Neural crest cell (in vitro differentiated cells): ENCODE measurements around the gene SPAG5. TPM values are rescaled to one million over a fixed set of nuclear protein-coding genes. Genes with fewer than 3 reads are reported as not detected.

Experiments
- DNase-seq: peaks from one replicate; pipeline ENCODE4 v3.0.0; 2021; ENCODE audit warnings: low read depth, mixed read lengths, low spot score
- H3K27ac Mint-ChIP-seq: one replicate; pipeline ENCODE4 v1.8.0; 2021; ENCODE audit warnings: mild to moderate bottlenecking, mixed read lengths; ENCODE audit not compliant: unreplicated experiment
- H3K27me3 Mint-ChIP-seq: 2 replicates; pipeline ENCODE4 v1.8.0; 2021; ENCODE audit warnings: low read depth, mild to moderate bottlenecking, mixed read lengths
- H3K36me3 Mint-ChIP-seq: 2 replicates; pipeline ENCODE4 v1.8.0; 2021; ENCODE audit warnings: low read depth, mild to moderate bottlenecking, mixed read lengths
- H3K4me1 Mint-ChIP-seq: 2 replicates; pipeline ENCODE4 v1.8.0; 2021; ENCODE audit warnings: mixed read lengths
- H3K4me3 Mint-ChIP-seq: one replicate; pipeline ENCODE4 v1.8.0; 2021; ENCODE audit warnings: mild to moderate bottlenecking, mixed read lengths
- H3K9me3 Mint-ChIP-seq: 2 replicates; pipeline ENCODE4 v1.8.0; 2021; ENCODE audit warnings: mixed read lengths
- total RNA-seq: library from RNA; stranded (reverse); gene quantifications from 2 replicates; pipeline ENCODE4 v1.2.1, GENCODE V29; 2021
- TF ChIP-seq, protein P1 (sequence below): fragments of 200-600 bp; sonication (generic); conservative IDR thresholded peaks from 2 replicates; pipeline ENCODE4 v1.5.0; 2021; ENCODE audit warnings: antibody characterized with exemption, mild to moderate bottlenecking

Gene SPAG5
- total RNA-seq, 1 donor from 2014 or later: 151 TPM

GRCh38 chr17:28544402-28545140, 54.3 kb downstream of the SPAG5 start:
- DNase-seq: no peak
- no peaks in the 10 kb centered on the region for H3K27me3 Mint-ChIP-seq
- H3K27ac Mint-ChIP-seq: no peak overlapping the region
- H3K36me3 Mint-ChIP-seq: no peaks in the 10 kb centered on the region
- TF ChIP-seq, protein P1, sequence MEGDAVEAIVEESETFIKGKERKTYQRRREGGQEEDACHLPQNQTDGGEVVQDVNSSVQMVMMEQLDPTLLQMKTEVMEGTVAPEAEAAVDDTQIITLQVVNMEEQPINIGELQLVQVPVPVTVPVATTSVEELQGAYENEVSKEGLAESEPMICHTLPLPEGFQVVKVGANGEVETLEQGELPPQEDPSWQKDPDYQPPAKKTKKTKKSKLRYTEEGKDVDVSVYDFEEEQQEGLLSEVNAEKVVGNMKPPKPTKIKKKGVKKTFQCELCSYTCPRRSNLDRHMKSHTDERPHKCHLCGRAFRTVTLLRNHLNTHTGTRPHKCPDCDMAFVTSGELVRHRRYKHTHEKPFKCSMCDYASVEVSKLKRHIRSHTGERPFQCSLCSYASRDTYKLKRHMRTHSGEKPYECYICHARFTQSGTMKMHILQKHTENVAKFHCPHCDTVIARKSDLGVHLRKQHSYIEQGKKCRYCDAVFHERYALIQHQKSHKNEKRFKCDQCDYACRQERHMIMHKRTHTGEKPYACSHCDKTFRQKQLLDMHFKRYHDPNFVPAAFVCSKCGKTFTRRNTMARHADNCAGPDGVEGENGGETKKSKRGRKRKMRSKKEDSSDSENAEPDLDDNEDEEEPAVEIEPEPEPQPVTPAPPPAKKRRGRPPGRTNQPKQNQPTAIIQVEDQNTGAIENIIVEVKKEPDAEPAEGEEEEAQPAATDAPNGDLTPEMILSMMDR: no peak
- H3K9me3 Mint-ChIP-seq: no peaks in the 10 kb centered on the region
- H3K4me1 Mint-ChIP-seq: peaks cover 4% of the 10 kb centered on the region
- no peak overlapping the region for H3K4me3 Mint-ChIP-seq

GRCh38 chr17:28541439-28541838, 57.4 kb downstream of the SPAG5 start:
- Mint-ChIP-seq H3K36me3 (no peaks in the 10 kb centered on the region), H3K9me3 (no peaks in the 10 kb centered on the region), H3K4me1 (no peaks in the 10 kb centered on the region), H3K4me3 (no peak overlapping the region), H3K27ac (no peak overlapping the region), H3K27me3 (peaks cover 4% of the 10 kb centered on the region)
- DNase-seq: no peak
- TF ChIP-seq, protein P1: no peak

GRCh38 chr17:28540231-28540630, 58.6 kb downstream of the SPAG5 start:
- H3K9me3 Mint-ChIP-seq: no peaks in the 10 kb centered on the region

DNA sequence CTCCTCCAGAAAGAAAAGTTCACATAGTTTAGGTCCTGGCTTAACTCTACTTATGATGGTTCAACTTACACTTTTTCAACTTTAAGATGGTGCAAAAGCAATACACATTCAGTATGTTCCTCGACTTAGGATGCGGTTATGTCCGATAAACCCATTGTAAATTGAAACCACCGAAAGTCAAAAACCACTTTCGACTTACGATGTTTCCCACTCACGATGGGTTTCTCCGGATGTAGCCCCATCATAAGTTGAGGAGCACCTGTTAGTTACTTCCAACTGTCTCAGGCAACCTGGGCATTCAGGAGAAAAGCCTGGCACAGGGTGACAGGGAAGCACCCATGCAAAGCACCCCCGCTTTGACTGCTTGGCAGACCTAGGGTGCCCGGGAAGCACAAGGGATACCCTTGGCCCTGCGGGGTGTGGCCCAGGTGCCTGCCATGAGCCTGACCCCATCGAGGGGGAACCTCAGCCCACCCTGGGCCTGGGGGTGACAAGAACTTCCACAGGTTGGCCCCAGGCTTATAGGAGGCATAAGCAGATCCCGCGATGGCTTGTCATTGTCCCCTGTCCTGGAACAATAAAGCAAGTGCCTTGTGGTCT, 60.4 kb downstream of the SPAG5 start:
- no peaks in the 10 kb centered on the region for H3K4me1 Mint-ChIP-seq
- H3K27ac Mint-ChIP-seq: no peak overlapping the region
- no peaks in the 10 kb centered on the region for H3K9me3 Mint-ChIP-seq
- H3K4me3 Mint-ChIP-seq: no peak overlapping the region
- DNase-seq: no peak
- H3K36me3 Mint-ChIP-seq: no peaks in the 10 kb centered on the region
- H3K27me3 Mint-ChIP-seq: peaks cover 4% of the 10 kb centered on the region
- TF ChIP-seq, protein P1: no peak

More at GRCh38 chr17:28540231-28540630, 58.6 kb downstream of the SPAG5 start:
- TF ChIP-seq, protein P1: no peak
- H3K27ac Mint-ChIP-seq: no peak overlapping the region
- H3K4me3 Mint-ChIP-seq: no peak overlapping the region
- H3K4me1 Mint-ChIP-seq: no peaks in the 10 kb centered on the region
- peaks cover 4% of the 10 kb centered on the region for H3K27me3 Mint-ChIP-seq
- no peak for DNase-seq
- no peaks in the 10 kb centered on the region for H3K36me3 Mint-ChIP-seq

GRCh38 chr17:28537219-28537610, 61.6 kb downstream of the SPAG5 start:
- no peak for DNase-seq
- Mint-ChIP-seq H3K9me3 (no peaks in the 10 kb centered on the region), H3K27me3 (peaks cover 4% of the 10 kb centered on the region), H3K36me3 (no peaks in the 10 kb centered on the region), H3K4me3 (no peak overlapping the region), H3K27ac (no peak overlapping the region), H3K4me1 (no peaks in the 10 kb centered on the region)
- TF ChIP-seq, protein P1: no peak
